ENCODE measurements around the gene ZFHX3. TPM values are rescaled to one million over a fixed set of nuclear protein-coding genes. Genes with fewer than 3 reads are reported as not detected.

ZFHX3 gene
- total and polyA plus RNA-seq, 2 experiments from 2014 or later: 2.8 to 3.9 TPM

DNA sequence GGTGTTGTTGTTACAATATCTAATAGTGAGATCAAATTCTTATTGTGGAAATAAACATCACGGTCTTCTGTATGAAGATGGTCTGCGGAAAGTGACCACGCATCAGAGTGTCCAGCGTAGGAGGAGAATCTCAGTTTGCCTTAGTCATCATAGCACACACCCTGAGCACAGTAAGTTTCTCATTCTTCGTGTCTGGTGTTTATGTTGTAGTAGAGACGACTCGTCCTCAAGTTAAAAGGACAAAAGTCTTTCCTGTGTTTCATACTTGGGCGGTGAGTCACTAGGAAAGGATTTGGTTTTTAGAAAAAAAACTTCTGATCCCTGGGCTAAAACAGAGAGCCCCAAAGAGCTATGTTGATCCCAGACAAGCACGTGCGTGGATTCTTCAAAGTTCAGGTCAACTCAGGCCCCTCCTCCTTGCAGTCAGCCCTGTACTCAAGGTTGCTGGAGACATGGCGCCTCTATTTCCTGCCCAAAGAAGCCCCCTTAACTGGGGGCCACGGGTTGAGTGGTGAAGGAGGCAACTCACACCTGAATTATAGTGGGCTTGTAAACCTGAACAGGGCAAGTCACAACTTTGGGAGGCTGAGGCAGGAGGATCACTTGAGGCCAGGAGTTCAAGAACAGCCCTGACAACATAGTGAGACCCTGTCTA is 170.4 kb downstream of the ZFHX3 start:
- 45 to 46% methylated on average over 12 of the region's 12 CpGs for WGBS, 2 experiments (ENCODE audit: low coverage in 1 of 2, low lambda C conversion rate in 2 of 2, missing lambda C conversion rate in 2 of 2)
- H3K9me3 ChIP-seq (ENCODE audit: low read depth): no peaks in the 10 kb centered on the region
- peak overlapping the region; percentile 13 for H3K4me2 ChIP-seq (ENCODE audit: unreplicated experiment)
- no peak overlapping the region for H2AFZ ChIP-seq
- no peaks in the 10 kb centered on the region for H4K20me1 ChIP-seq (ENCODE audit: insufficient read depth)
- H3K27me3 ChIP-seq (replicated peaks; ENCODE audit: insufficient read depth): no peaks in the 10 kb centered on the region
- DNase-seq: peak; percentile 69
- H3K4me3 ChIP-seq: no peak overlapping the region
- H3K9me2 ChIP-seq (ENCODE audit: insufficient read depth): no peaks in the 10 kb centered on the region
- H3K9ac ChIP-seq: no peak overlapping the region
- H3K4me1 ChIP-seq (ENCODE audit: insufficient read depth): peaks cover 14% of the 10 kb centered on the region
- H3F3A ChIP-seq (ENCODE audit: insufficient read depth): no peaks in the 10 kb centered on the region
- TF ChIP-seq EZH2 (IDR thresholded peaks at IDR 0.05; ENCODE audit: insufficient read depth, poor library complexity, severe bottlenecking) (no peak), EZH2phosphoT487 (IDR thresholded peaks at IDR 0.05; ENCODE audit: insufficient read depth, low read depth) (no peak)
- H3K79me2 ChIP-seq (ENCODE audit: insufficient read depth): peaks cover 25% of the 10 kb centered on the region
- H3K27ac ChIP-seq: peak overlapping the region; percentile 31
- no peaks in the 10 kb centered on the region for H3K36me3 ChIP-seq (ENCODE audit: low read depth)
- in situ Hi-C loops (cut with MboI): no loop called here

DNA sequence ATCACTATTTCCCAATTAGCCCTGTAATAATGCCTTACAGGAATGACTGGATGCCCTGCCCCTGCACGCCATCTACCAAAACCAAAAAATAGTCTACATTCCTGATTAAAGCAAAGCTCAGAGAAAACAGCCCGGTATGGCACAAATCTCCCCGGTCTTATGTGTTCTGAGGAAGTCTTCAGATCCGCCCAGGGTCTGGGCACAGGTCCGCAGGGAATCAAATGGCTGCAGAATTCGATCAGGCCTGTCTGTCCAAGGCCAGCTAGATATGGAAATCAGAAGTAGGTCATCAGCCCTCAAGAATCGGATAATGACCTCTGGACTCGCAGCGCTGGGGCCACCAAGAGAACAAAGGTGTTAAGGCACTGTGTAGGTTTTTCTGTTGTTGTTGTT is 171.0 kb downstream of the ZFHX3 start:
- Histone ChIP-seq H3K27ac (peak overlapping the region; percentile 31; the same call in 1 of the 2 replicates), H3K4me2 (ENCODE audit: unreplicated experiment) (no peak overlapping the region)

DNA sequence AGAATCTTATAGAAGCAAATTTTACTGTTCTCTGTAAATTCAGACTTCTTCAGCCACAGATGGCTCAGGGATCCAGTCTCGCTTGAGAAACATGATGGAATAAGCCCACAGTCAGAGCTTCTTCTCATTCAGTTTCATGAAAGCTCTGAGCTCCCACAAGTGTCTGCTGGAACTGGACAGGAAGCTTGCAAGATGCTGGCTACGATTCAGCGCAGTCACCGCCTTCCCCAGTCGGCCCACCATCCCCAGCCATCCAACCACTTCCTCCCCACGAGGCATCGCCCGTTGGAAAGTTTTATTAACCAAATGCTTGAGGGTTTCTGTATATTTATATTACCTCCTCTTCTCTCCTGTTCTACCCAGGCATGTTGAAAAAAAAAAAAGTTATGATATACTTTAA is 171.7 kb downstream of the ZFHX3 start:
- Histone ChIP-seq H3K36me3 (ENCODE audit: low read depth) (no peaks in the 10 kb centered on the region), H3K27me3 (replicated peaks; ENCODE audit: insufficient read depth) (no peaks in the 10 kb centered on the region), H3K9me3 (ENCODE audit: low read depth) (no peaks in the 10 kb centered on the region), H4K20me1 (ENCODE audit: insufficient read depth) (no peaks in the 10 kb centered on the region), H3K27ac (no peak overlapping the region), H3K4me2 (ENCODE audit: unreplicated experiment) (no peak overlapping the region), H3K4me3 (no peak overlapping the region), H3K9me2 (ENCODE audit: insufficient read depth) (no peaks in the 10 kb centered on the region), H3K4me1 (ENCODE audit: insufficient read depth) (peaks cover 14% of the 10 kb centered on the region), H3K79me2 (ENCODE audit: insufficient read depth) (peaks cover 14% of the 10 kb centered on the region; the same call in 1 of the 2 replicates), H2AFZ (no peak overlapping the region), H3K9ac (no peak overlapping the region), H3F3A (ENCODE audit: insufficient read depth) (no peaks in the 10 kb centered on the region)
- in situ Hi-C loops (cut with MboI): no loop called here
- TF ChIP-seq EZH2 (IDR thresholded peaks at IDR 0.05; ENCODE audit: insufficient read depth, poor library complexity, severe bottlenecking) (no peak), EZH2phosphoT487 (IDR thresholded peaks at IDR 0.05; ENCODE audit: insufficient read depth, low read depth) (no peak)
- DNase-seq: no peak
- whole genome bisulfite sequencing, 2 experiments (ENCODE audit: low coverage in 1 of 2, low lambda C conversion rate in 2 of 2, missing lambda C conversion rate in 2 of 2): 95 to 96% methylated on average over 8 of the region's 8 CpGs

More for the DNA sequence above, 171.0 kb downstream of the ZFHX3 start:
- H4K20me1 ChIP-seq (ENCODE audit: insufficient read depth): no peaks in the 10 kb centered on the region
- H3K27me3 ChIP-seq (replicated peaks; ENCODE audit: insufficient read depth): no peaks in the 10 kb centered on the region
- H3K9me3 ChIP-seq (ENCODE audit: low read depth): no peaks in the 10 kb centered on the region
- DNase-seq: no peak
- TF ChIP-seq EZH2phosphoT487 (IDR thresholded peaks at IDR 0.05; ENCODE audit: insufficient read depth, low read depth): no peak
- H3K79me2 ChIP-seq (ENCODE audit: insufficient read depth): peaks cover 19% of the 10 kb centered on the region
- no peak overlapping the region for H3K4me3 ChIP-seq
- H2AFZ ChIP-seq: no peak overlapping the region
- no peak overlapping the region for H3K9ac ChIP-seq
- WGBS, 2 experiments (ENCODE audit: low coverage in 1 of 2, low lambda C conversion rate in 2 of 2, missing lambda C conversion rate in 2 of 2): 96 to 99% methylated on average over 9 of the region's 9 CpGs
- peaks cover 14% of the 10 kb centered on the region for H3K4me1 ChIP-seq (ENCODE audit: insufficient read depth)
- no peaks in the 10 kb centered on the region for H3K9me2 ChIP-seq (ENCODE audit: insufficient read depth)
- H3K36me3 ChIP-seq (ENCODE audit: low read depth): no peaks in the 10 kb centered on the region
- in situ Hi-C loops (cut with MboI): no loop called here
- no peaks in the 10 kb centered on the region for H3F3A ChIP-seq (ENCODE audit: insufficient read depth)

DNA sequence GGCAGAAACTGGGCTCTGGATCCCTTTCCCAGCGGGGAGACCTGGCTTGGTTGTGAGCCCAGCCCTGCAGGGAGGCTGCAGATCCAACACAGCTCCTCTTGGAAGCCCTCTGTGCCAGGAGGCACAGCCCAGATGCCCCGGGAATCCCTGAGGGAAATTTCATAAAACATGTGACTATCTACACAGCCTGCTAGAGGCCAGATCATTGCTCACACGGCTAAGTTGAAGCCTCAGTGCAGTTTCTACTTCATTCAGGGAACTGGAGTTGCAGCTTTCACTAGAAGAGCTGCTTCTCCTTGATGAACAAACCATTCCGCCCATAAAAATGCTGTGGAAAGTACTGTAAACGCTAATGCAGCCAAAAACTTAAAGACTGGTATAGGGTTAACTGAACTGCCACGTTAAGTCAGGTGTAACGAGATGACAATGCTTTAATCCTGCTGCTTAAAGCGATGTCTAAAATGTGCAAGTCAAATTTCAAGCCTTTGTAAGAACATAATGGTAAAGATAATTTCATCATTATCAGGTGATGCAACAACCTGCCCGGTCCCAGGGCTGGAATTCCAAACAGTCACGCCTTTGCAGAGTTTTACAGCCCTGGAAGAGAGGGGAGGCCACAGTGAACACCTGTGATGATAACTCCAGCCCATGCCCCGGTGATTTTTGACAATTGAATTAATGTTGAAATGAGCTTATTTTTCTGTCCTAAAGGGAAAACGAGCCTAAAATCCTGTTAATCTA is 172.5 kb downstream of the ZFHX3 start:
- Histone ChIP-seq H3K27ac (no peak overlapping the region), H3F3A (ENCODE audit: insufficient read depth) (no peaks in the 10 kb centered on the region), H3K9me2 (ENCODE audit: insufficient read depth) (no peaks in the 10 kb centered on the region), H4K20me1 (ENCODE audit: insufficient read depth) (no peaks in the 10 kb centered on the region), H3K9me3 (ENCODE audit: low read depth) (no peaks in the 10 kb centered on the region), H3K4me2 (ENCODE audit: unreplicated experiment) (no peak overlapping the region), H3K27me3 (replicated peaks; ENCODE audit: insufficient read depth) (no peaks in the 10 kb centered on the region), H3K36me3 (ENCODE audit: low read depth) (no peaks in the 10 kb centered on the region), H3K9ac (no peak overlapping the region), H3K4me3 (no peak overlapping the region), H2AFZ (no peak overlapping the region), H3K4me1 (ENCODE audit: insufficient read depth) (peaks cover 14% of the 10 kb centered on the region), H3K79me2 (ENCODE audit: insufficient read depth) (peaks cover 6% of the 10 kb centered on the region; the same call in 1 of the 2 replicates)
- no peak for DNase-seq
- 81 to 86% methylated on average over 12 of the region's 12 CpGs for WGBS, 2 experiments (ENCODE audit: low coverage in 1 of 2, low lambda C conversion rate in 2 of 2, missing lambda C conversion rate in 2 of 2)
- TF ChIP-seq EZH2 (IDR thresholded peaks at IDR 0.05; ENCODE audit: insufficient read depth, poor library complexity, severe bottlenecking) (no peak), EZH2phosphoT487 (IDR thresholded peaks at IDR 0.05; ENCODE audit: insufficient read depth, low read depth) (no peak)
- in situ Hi-C loops (cut with MboI): no loop called here

Measured in GM23248 (cell line).